IPS-18a (cell line): ENCODE results near the gene SDF2.
"Not testable (repeated sequence)": the region's sequence is repeated elsewhere in the genome, so short reads cannot be mapped to it uniquely, and the experiment has no call there.

Experiments
- H3K27ac ChIP-seq: one replicate; pipeline ENCODE4 v1.5.1; 2013; ENCODE audit warnings: low read length
- H3K27me3 ChIP-seq: one replicate; pipeline ENCODE4 v1.6.1; 2013; ENCODE audit warnings: mild to moderate bottlenecking, low read length; ENCODE audit not compliant: control insufficient read depth, insufficient read depth
- H3K36me3 ChIP-seq: one replicate; pipeline ENCODE4 v1.6.1; 2013; ENCODE audit warnings: low read depth, low read length; ENCODE audit not compliant: control insufficient read depth
- H3K4me1 ChIP-seq: one replicate; pipeline ENCODE4 v1.6.1; 2013; ENCODE audit warnings: low read depth, low read length; ENCODE audit not compliant: control insufficient read depth
- H3K4me3 ChIP-seq: one replicate; pipeline ENCODE4 v1.5.1; 2013; ENCODE audit warnings: low read length
- H3K9ac ChIP-seq: one replicate; pipeline ENCODE4 v1.6.1; 2013; ENCODE audit warnings: mild to moderate bottlenecking, low read length, moderate library complexity
- H3K9me3 ChIP-seq: one replicate; pipeline ENCODE4 v1.6.1; 2013; ENCODE audit warnings: low read depth, low read length; ENCODE audit not compliant: control insufficient read depth

Gene SDF2

GRCh38 chr17:28675980-28676379, 14.3 kb upstream of the SDF2 start:
- Histone ChIP-seq H3K4me3 (no peak overlapping the region), H3K9ac (no peak overlapping the region), H3K4me1 (no peaks in the 10 kb centered on the region), H3K9me3 (no peaks in the 10 kb centered on the region), H3K36me3 (peaks cover 93% of the 10 kb centered on the region), H3K27ac (no peak overlapping the region), H3K27me3 (no peaks in the 10 kb centered on the region)

GRCh38 chr17:28675490-28675889, 13.8 kb upstream of the SDF2 start:
- Histone ChIP-seq H3K9me3 (no peaks in the 10 kb centered on the region), H3K36me3 (peaks cover 93% of the 10 kb centered on the region), H3K9ac (no peak overlapping the region), H3K4me1 (no peaks in the 10 kb centered on the region), H3K4me3 (no peak overlapping the region), H3K27ac (no peak overlapping the region), H3K27me3 (no peaks in the 10 kb centered on the region)

- peaks cover 68% of the 10 kb centered on the region for H3K36me3 ChIP-seq
- no peaks in the 10 kb centered on the region for H3K4me1 ChIP-seq
- H3K27ac ChIP-seq: no peak overlapping the region
- H3K9ac ChIP-seq: no peak overlapping the region
- H3K27me3 ChIP-seq: no peaks in the 10 kb centered on the region
- no peaks in the 10 kb centered on the region for H3K9me3 ChIP-seq
- no peak overlapping the region for H3K4me3 ChIP-seq
These were observed 8.2 kb upstream of the SDF2 start for GRCh38 chr17:28669918-28670317.

DNA sequence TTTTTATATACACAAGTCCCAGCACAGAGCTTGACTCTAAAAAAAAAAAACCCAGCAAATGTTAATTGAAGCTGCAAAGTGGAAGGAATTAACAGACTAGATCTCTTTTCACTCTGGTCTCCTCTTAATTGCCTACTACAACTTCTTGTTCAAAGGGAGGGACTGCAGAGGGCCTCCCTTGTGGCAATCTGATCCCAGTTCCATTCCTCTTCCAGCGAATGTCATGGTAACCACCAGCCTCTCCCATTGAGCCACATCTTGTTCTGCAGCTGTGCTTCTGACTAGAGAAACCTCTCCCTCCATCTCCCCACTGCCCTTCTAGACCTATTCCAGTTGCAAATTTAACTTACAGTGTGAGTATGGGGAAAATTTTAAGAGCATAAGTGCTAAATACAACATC, 6.2 kb upstream of the SDF2 start:
- no peak overlapping the region for H3K9ac ChIP-seq
- no peak overlapping the region for H3K27ac ChIP-seq
- H3K36me3 ChIP-seq: peaks cover 47% of the 10 kb centered on the region
- H3K4me1 ChIP-seq: peaks cover 3% of the 10 kb centered on the region
- no peaks in the 10 kb centered on the region for H3K9me3 ChIP-seq
- H3K27me3 ChIP-seq: no peaks in the 10 kb centered on the region
- H3K4me3 ChIP-seq: no peak overlapping the region

- H3K36me3 ChIP-seq: peaks cover 28% of the 10 kb centered on the region
These were observed 4.3 kb upstream of the SDF2 start for GRCh38 chr17:28665994-28666393.

GRCh38 chr17:28663723-28664122, 2.0 kb upstream of the SDF2 start:
- H3K4me1 ChIP-seq: peaks cover 9% of the 10 kb centered on the region
- H3K9me3 ChIP-seq: peaks cover 4% of the 10 kb centered on the region
- H3K27ac ChIP-seq: no peak overlapping the region
- H3K27me3 ChIP-seq: no peaks in the 10 kb centered on the region
- peak overlapping the region; percentile 97 for H3K4me3 ChIP-seq
- H3K9ac ChIP-seq: peak overlapping the region; percentile 92
- peaks cover 11% of the 10 kb centered on the region for H3K36me3 ChIP-seq

More at GRCh38 chr17:28665994-28666393, 4.3 kb upstream of the SDF2 start:
- Histone ChIP-seq H3K27me3 (no peaks in the 10 kb centered on the region), H3K4me1 (peaks cover 8% of the 10 kb centered on the region), H3K9ac (no peak overlapping the region), H3K27ac (no peak overlapping the region), H3K4me3 (no peak overlapping the region), H3K9me3 (no peaks in the 10 kb centered on the region)

- Histone ChIP-seq H3K27me3 (no peaks in the 10 kb centered on the region), H3K27ac (peak overlapping the region; percentile 85), H3K9me3 (peaks cover 4% of the 10 kb centered on the region), H3K9ac (peak overlapping the region; percentile 92), H3K4me3 (peak overlapping the region; percentile 97), H3K36me3 (peaks cover 4% of the 10 kb centered on the region), H3K4me1 (peaks cover 9% of the 10 kb centered on the region)
These were observed 772 bp upstream of the SDF2 start for GRCh38 chr17:28662527-28662829.

- H3K4me3 ChIP-seq, H3K9ac ChIP-seq, H3K36me3 ChIP-seq, H3K27ac ChIP-seq, H3K4me1 ChIP-seq, H3K9me3 ChIP-seq, H3K27me3 ChIP-seq: not testable (repeated sequence)
These were observed 2.2 kb downstream of the SDF2 start for GRCh38 chr17:28659497-28659881.

DNA sequence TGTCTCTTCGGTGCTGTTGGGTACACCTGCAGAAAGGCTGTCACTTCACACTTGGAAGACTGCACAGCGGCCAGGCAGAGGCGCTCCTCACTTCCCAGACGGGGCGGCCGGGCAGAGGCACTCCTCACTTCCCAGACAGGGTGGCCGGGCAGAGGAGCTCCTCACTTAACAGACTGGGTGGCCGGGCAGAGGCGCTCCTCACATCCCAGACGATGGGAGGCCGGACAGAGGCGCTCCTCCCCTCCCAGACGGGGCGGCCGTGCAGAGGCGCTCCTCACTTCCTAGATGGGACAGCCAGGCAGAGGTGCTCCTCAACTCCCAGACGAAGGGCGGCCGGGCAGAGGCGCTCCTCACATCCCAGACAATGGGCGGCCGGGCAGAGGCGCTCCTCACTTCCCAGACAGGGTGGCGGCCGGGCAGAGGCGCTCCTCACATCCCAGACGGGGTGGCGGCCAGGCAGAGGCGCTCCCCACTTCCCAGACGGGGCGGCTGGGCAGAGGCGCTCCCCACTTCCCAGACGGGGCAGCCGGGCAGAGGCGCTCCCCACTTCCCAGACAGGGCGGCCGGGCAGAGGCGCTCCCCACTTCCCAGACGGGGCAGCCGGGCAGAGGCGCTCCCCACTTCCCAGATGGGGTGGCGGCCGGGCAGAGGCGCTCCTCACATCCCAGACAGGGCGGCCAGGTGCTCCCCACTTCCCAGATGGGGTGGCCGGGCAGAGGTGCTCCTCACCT, 2.8 kb downstream of the SDF2 start:
- H3K27me3 ChIP-seq, H3K36me3 ChIP-seq, H3K4me1 ChIP-seq, H3K9me3 ChIP-seq, H3K4me3 ChIP-seq, H3K27ac ChIP-seq, H3K9ac ChIP-seq: not testable (repeated sequence)

- H3K27ac ChIP-seq, H3K9ac ChIP-seq, H3K36me3 ChIP-seq, H3K4me1 ChIP-seq, H3K27me3 ChIP-seq, H3K4me3 ChIP-seq, H3K9me3 ChIP-seq: not testable (repeated sequence)
These were observed 3.4 kb downstream of the SDF2 start for GRCh38 chr17:28658342-28658741.

GRCh38 chr17:28657756-28658155, 4.0 kb downstream of the SDF2 start:
- H3K27me3 ChIP-seq: no peaks in the 10 kb centered on the region
- no peak overlapping the region for H3K9ac ChIP-seq
- H3K36me3 ChIP-seq: peaks cover 5% of the 10 kb centered on the region
- peaks cover 5% of the 10 kb centered on the region for H3K4me1 ChIP-seq
- H3K4me3 ChIP-seq: no peak overlapping the region
- no peak overlapping the region for H3K27ac ChIP-seq
- H3K9me3 ChIP-seq: peaks cover 4% of the 10 kb centered on the region

DNA sequence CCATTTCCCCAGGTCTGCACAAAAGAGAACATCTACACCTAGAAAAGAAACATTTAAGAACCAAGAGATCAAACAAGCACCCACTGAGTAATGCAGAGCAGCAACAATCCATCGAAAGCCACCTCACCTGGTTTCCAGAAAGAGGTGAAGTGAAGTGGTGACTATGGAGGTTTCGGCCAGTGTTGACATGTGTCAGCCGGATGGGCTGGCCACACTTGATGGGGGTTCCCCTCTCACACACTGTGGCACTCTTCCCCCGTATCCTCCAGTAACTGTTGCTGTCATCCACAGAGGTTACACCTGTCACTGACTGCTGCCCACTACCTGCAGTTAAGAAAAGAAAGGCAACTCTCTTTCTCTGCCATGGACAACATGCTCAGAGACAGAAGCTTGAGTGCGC, 6.5 kb downstream of the SDF2 start:
- Histone ChIP-seq H3K36me3 (peaks cover 17% of the 10 kb centered on the region), H3K9ac (no peak overlapping the region), H3K9me3 (no peaks in the 10 kb centered on the region), H3K4me3 (no peak overlapping the region), H3K4me1 (no peaks in the 10 kb centered on the region), H3K27me3 (no peaks in the 10 kb centered on the region), H3K27ac (no peak overlapping the region)
